Measurements from ENCODE around the gene GPRC6A.

GPRC6A gene

GRCh38 chr6:116761779-116762178 is 67.1 kb downstream of the GPRC6A start:
- no peak overlapping the region for H3K4me3 ChIP-seq (ENCODE audit: control insufficient read depth, low read depth, low read length)
- no peak for DNase-seq (ENCODE audit: low read depth)
- TF ChIP-seq CTCF (conservative IDR thresholded peaks at IDR 0.05; ENCODE audit: control insufficient read depth, insufficient read depth, low read depth, low read length), result no peak

GRCh38 chr6:116745176-116745575 is 83.7 kb downstream of the GPRC6A start:
- no peak overlapping the region for H3K4me3 ChIP-seq (ENCODE audit: control insufficient read depth, low read depth, low read length)
- DNase-seq (ENCODE audit: low read depth), result no peak
- no peak for TF ChIP-seq CTCF (conservative IDR thresholded peaks at IDR 0.05; ENCODE audit: control insufficient read depth, insufficient read depth, low read depth, low read length)
